Loucy (cell line): Measurements from ENCODE around the gene TBX1.

Source experiments
- H2AFZ ChIP-seq: fragments of 200-600 bp; sonication (generic); 2 replicates; pipeline ENCODE4 v1.6.0; 2016; ENCODE audit warnings: antibody characterized with exemption, mild to moderate bottlenecking, low read length, moderate library complexity
- H3F3A ChIP-seq: fragments of 200-600 bp; 2 replicates; pipeline ENCODE4 v1.6.0; 2016; ENCODE audit warnings: antibody characterized with exemption, low read depth, mild to moderate bottlenecking
- H3K27me3 ChIP-seq: fragments of 200-600 bp; sonication (generic); 2 replicates; pipeline ENCODE4 v1.6.1; 2014; ENCODE audit warnings: low read length, mild to moderate bottlenecking; ENCODE audit not compliant: insufficient read depth, poor library complexity, severe bottlenecking
- H3K36me3 ChIP-seq: fragments of 200-600 bp; sonication (generic); 2 replicates; pipeline ENCODE4 v1.6.1; 2016; ENCODE audit warnings: low read length; ENCODE audit not compliant: insufficient read depth
- H3K4me1 ChIP-seq: fragments of 200-600 bp; sonication (generic); 2 replicates; pipeline ENCODE4 v1.5.1; 2014; ENCODE audit warnings: low read length, mild to moderate bottlenecking; ENCODE audit not compliant: insufficient read depth, poor library complexity, severe bottlenecking
- H3K4me2 ChIP-seq: fragments of 200-600 bp; sonication (generic); 2 replicates; pipeline ENCODE4 v1.6.0; 2014; ENCODE audit warnings: antibody characterized with exemption, low read length, low read depth, mild to moderate bottlenecking; ENCODE audit not compliant: poor library complexity, severe bottlenecking
- H3K4me3 ChIP-seq: fragments of 200-600 bp; sonication (generic); 2 replicates; pipeline ENCODE4 v1.5.1; 2014; ENCODE audit warnings: low read length, mild to moderate bottlenecking, mixed read lengths; ENCODE audit not compliant: poor library complexity, severe bottlenecking
- H3K79me2 ChIP-seq: fragments of 200-600 bp; sonication (generic); 2 replicates; pipeline ENCODE4 v1.6.1; 2014; ENCODE audit warnings: low read length; ENCODE audit not compliant: insufficient read depth
- H3K9ac ChIP-seq: fragments of 200-600 bp; sonication (generic); 2 replicates; pipeline ENCODE4 v1.6.0; 2014; ENCODE audit warnings: mild to moderate bottlenecking, low read depth, low read length, moderate library complexity; ENCODE audit not compliant: poor library complexity, severe bottlenecking
- H3K9me2 ChIP-seq: fragments of 200-600 bp; sonication (generic); replicated peaks from 2 replicates; pipeline ENCODE4 v1.6.1; 2016; ENCODE audit warnings: low read depth, low read length, mixed read lengths
- H3K9me3 ChIP-seq: fragments of 200-600 bp; sonication (generic); 2 replicates; pipeline ENCODE4 v1.6.1; 2014; ENCODE audit warnings: mild to moderate bottlenecking, antibody characterized with exemption, low read length, low read depth; ENCODE audit not compliant: insufficient read depth
- H4K20me1 ChIP-seq: fragments of 200-600 bp; sonication (generic); 2 replicates; pipeline ENCODE4 v1.6.0; 2014; ENCODE audit warnings: antibody characterized with exemption, low read length, mild to moderate bottlenecking; ENCODE audit not compliant: insufficient read depth, poor library complexity, severe bottlenecking
- CTCF ChIP-seq: fragments of 200-600 bp; sonication (generic); conservative IDR thresholded peaks from 2 replicates; pipeline ENCODE4 v1.5.1; 2014; ENCODE audit warnings: mild to moderate bottlenecking, antibody characterized with exemption, low read length
- EZH2phosphoT487 ChIP-seq: fragments of 200-600 bp; IDR thresholded peaks from 2 replicates; pipeline ENCODE4 v1.6.1; 2018; ENCODE audit warnings: antibody characterized with exemption, mild to moderate bottlenecking, moderate library complexity, borderline replicate concordance

The TBX1 gene

GRCh38 chr22:19809741-19810140 lies 49.2 kb downstream of the TBX1 start:
- Histone ChIP-seq H4K20me1 (no peaks in the 10 kb centered on the region), H3K27me3 (no peaks in the 10 kb centered on the region), H3K79me2 (no peaks in the 10 kb centered on the region), H3K4me1 (no peaks in the 10 kb centered on the region), H3K9me2 (no peaks in the 10 kb centered on the region), H2AFZ (no peak overlapping the region), H3K9ac (no peak overlapping the region), H3K4me3 (no peak overlapping the region), H3F3A (no peaks in the 10 kb centered on the region), H3K36me3 (no peaks in the 10 kb centered on the region), H3K9me3 (no peaks in the 10 kb centered on the region), H3K4me2 (no peak overlapping the region)
- no peak for TF ChIP-seq EZH2phosphoT487
- no peak for TF ChIP-seq CTCF

- Histone ChIP-seq H3K4me2 (no peak overlapping the region), H3F3A (no peaks in the 10 kb centered on the region), H3K9me3 (no peaks in the 10 kb centered on the region), H3K27me3 (no peaks in the 10 kb centered on the region), H3K9me2 (no peaks in the 10 kb centered on the region), H3K36me3 (no peaks in the 10 kb centered on the region), H3K4me1 (no peaks in the 10 kb centered on the region), H3K9ac (no peak overlapping the region), H3K79me2 (no peaks in the 10 kb centered on the region), H4K20me1 (no peaks in the 10 kb centered on the region), H2AFZ (no peak overlapping the region), H3K4me3 (no peak overlapping the region)
- no peak for TF ChIP-seq CTCF
- TF ChIP-seq EZH2phosphoT487: no peak
Measured at GRCh38 chr22:19810381-19811201, 50.0 kb downstream of the TBX1 start.

- no peak for TF ChIP-seq CTCF
- no peak for TF ChIP-seq EZH2phosphoT487
- Histone ChIP-seq H3K27me3 (no peaks in the 10 kb centered on the region), H3K9ac (no peak overlapping the region), H3K79me2 (no peaks in the 10 kb centered on the region), H4K20me1 (no peaks in the 10 kb centered on the region), H3K4me3 (no peak overlapping the region), H3K36me3 (no peaks in the 10 kb centered on the region), H2AFZ (no peak overlapping the region), H3K4me1 (no peaks in the 10 kb centered on the region), H3K9me3 (no peaks in the 10 kb centered on the region), H3F3A (no peaks in the 10 kb centered on the region), H3K9me2 (no peaks in the 10 kb centered on the region), H3K4me2 (no peak overlapping the region)
Measured at GRCh38 chr22:19811211-19811621, 50.6 kb downstream of the TBX1 start.
